Right forelimb (tissue), 1 donor: ENCODE results near the gene HOXC6.

Experiments used
- DNase-seq: peaks from one replicate; pipeline ENCODE4 v3.0.0-alpha.2; 2018

Gene HOXC6

GRCh38 chr12:54016478-54016964 is 11.7 kb upstream of the HOXC6 start:
- DNase-seq, result no peak

- DNase-seq, result no peak
Observed at GRCh38 chr12:54017027-54017788, 11.0 kb upstream of the HOXC6 start.

GRCh38 chr12:54017878-54018467 is 10.3 kb upstream of the HOXC6 start:
- no peak for DNase-seq

GRCh38 chr12:54018468-54018984 is 9.7 kb upstream of the HOXC6 start:
- DNase-seq, result no peak

GRCh38 chr12:54019091-54019811 is 9.0 kb upstream of the HOXC6 start:
- DNase-seq, result no peak

GRCh38 chr12:54019924-54020590 is 8.2 kb upstream of the HOXC6 start:
- DNase-seq, result no peak

GRCh38 chr12:54020591-54021405 is 7.4 kb upstream of the HOXC6 start:
- DNase-seq, result no peak

GRCh38 chr12:54021432-54022013 is 6.7 kb upstream of the HOXC6 start:
- DNase-seq, result no peak

- no peak for DNase-seq
Observed at GRCh38 chr12:54022960-54023884, 5.0 kb upstream of the HOXC6 start.

GRCh38 chr12:54024127-54024526 is 4.1 kb upstream of the HOXC6 start:
- no peak for DNase-seq

- no peak for DNase-seq
Observed at GRCh38 chr12:54024581-54025305, 3.5 kb upstream of the HOXC6 start.

GRCh38 chr12:54025499-54026405 is 2.5 kb upstream of the HOXC6 start:
- no peak for DNase-seq

GRCh38 chr12:54026640-54027441 is 1.4 kb upstream of the HOXC6 start:
- DNase-seq, result no peak

GRCh38 chr12:54027442-54027786 is 826 bp upstream of the HOXC6 start:
- DNase-seq, result no peak

GRCh38 chr12:54029529-54030441 is 1.5 kb downstream of the HOXC6 start:
- no peak for DNase-seq

GRCh38 chr12:54030442-54030801 is 2.2 kb downstream of the HOXC6 start:
- DNase-seq, result no peak

GRCh38 chr12:54030889-54031471 is 2.7 kb downstream of the HOXC6 start:
- no peak for DNase-seq
